ENCODE data around the gene OR2AG2. TPM values are rescaled to one million over a fixed set of nuclear protein-coding genes. Genes with fewer than 3 reads are reported as not detected.

Gene OR2AG2
- polyA plus RNA-seq, 2 donors, result 0.04 TPM; not detected in 1

- Histone ChIP-seq H3K9me3 (ENCODE audit: control insufficient read depth in 2 of 2, insufficient read depth in 1 of 2, low read depth in 1 of 2, low read length in 1 of 2) (no peaks in the 10 kb centered on the region), H3K4me1 (ENCODE audit: control insufficient read depth in 2 of 2, insufficient read depth in 2 of 2, low read length in 1 of 2) (no peaks in the 10 kb centered on the region), H3K27ac (ENCODE audit: low read depth in 2 of 2, low read length in 1 of 2) (no peak within 1 kb of the TSS), H3K27me3 (ENCODE audit: control insufficient read depth in 1 of 2, insufficient read depth in 2 of 2, low read length in 2 of 2) (no peaks in the 10 kb centered on the region), H3K4me3 (ENCODE audit: low read depth in 1 of 2, low read length in 2 of 2) (no peak within 1 kb of the TSS), H3K36me3 (ENCODE audit: control insufficient read depth in 2 of 2, insufficient read depth in 2 of 2, low read length in 1 of 2) (no peaks in the 10 kb centered on the region)
- WGBS, 2 donors, result 69 to 73% methylated on average over 2 of the region's 2 CpGs
These were observed 10.9 kb upstream of the OR2AG2 start, which contains the start of gene OR2AG1 for GRCh38 chr11:6782720-6783119. Gene OR2AG1, plus strand, starts transcription at chr11:6783020. Its CDS starts 2,018 bp downstream, at chr11:6785038.

- Histone ChIP-seq H3K4me1 (ENCODE audit: control insufficient read depth in 2 of 2, insufficient read depth in 2 of 2, low read length in 1 of 2) (no peaks in the 10 kb centered on the region), H3K27me3 (ENCODE audit: control insufficient read depth in 1 of 2, insufficient read depth in 2 of 2, low read length in 2 of 2) (no peaks in the 10 kb centered on the region), H3K4me3 (ENCODE audit: low read depth in 1 of 2, low read length in 2 of 2) (no peak overlapping the region), H3K9me3 (ENCODE audit: control insufficient read depth in 2 of 2, insufficient read depth in 1 of 2, low read depth in 1 of 2, low read length in 1 of 2) (no peaks in the 10 kb centered on the region), H3K36me3 (ENCODE audit: control insufficient read depth in 2 of 2, insufficient read depth in 2 of 2, low read length in 1 of 2) (no peaks in the 10 kb centered on the region), H3K27ac (ENCODE audit: low read depth in 2 of 2, low read length in 1 of 2) (no peak overlapping the region)
These were observed 9.1 kb upstream of the OR2AG2 start for GRCh38 chr11:6780829-6781228.

GRCh38 chr11:6778518-6778917 lies 6.7 kb upstream of the OR2AG2 start:
- no peaks in the 10 kb centered on the region for H3K27me3 ChIP-seq (ENCODE audit: control insufficient read depth in 1 of 2, insufficient read depth in 2 of 2, low read length in 2 of 2)
- no peaks in the 10 kb centered on the region for H3K9me3 ChIP-seq (ENCODE audit: control insufficient read depth in 2 of 2, insufficient read depth in 1 of 2, low read depth in 1 of 2, low read length in 1 of 2)
- H3K4me1 ChIP-seq (ENCODE audit: control insufficient read depth in 2 of 2, insufficient read depth in 2 of 2, low read length in 1 of 2), result no peaks in the 10 kb centered on the region
- H3K36me3 ChIP-seq (ENCODE audit: control insufficient read depth in 2 of 2, insufficient read depth in 2 of 2, low read length in 1 of 2), result no peaks in the 10 kb centered on the region
- no peak overlapping the region for H3K27ac ChIP-seq (ENCODE audit: low read depth in 2 of 2, low read length in 1 of 2)
- no peak overlapping the region for H3K4me3 ChIP-seq (ENCODE audit: low read depth in 1 of 2, low read length in 2 of 2)

- Histone ChIP-seq H3K36me3 (ENCODE audit: control insufficient read depth in 2 of 2, insufficient read depth in 2 of 2, low read length in 1 of 2) (no peaks in the 10 kb centered on the region), H3K4me1 (ENCODE audit: control insufficient read depth in 2 of 2, insufficient read depth in 2 of 2, low read length in 1 of 2) (no peaks in the 10 kb centered on the region), H3K27me3 (ENCODE audit: control insufficient read depth in 1 of 2, insufficient read depth in 2 of 2, low read length in 2 of 2) (no peaks in the 10 kb centered on the region), H3K9me3 (ENCODE audit: control insufficient read depth in 2 of 2, insufficient read depth in 1 of 2, low read depth in 1 of 2, low read length in 1 of 2) (no peaks in the 10 kb centered on the region), H3K27ac (ENCODE audit: low read depth in 2 of 2, low read length in 1 of 2) (no peak overlapping the region), H3K4me3 (ENCODE audit: low read depth in 1 of 2, low read length in 2 of 2) (no peak overlapping the region)
- 49 to 50% methylated on average over 2 of the region's 2 CpGs for WGBS, 2 donors
These were observed 14.3 kb downstream of the OR2AG2 start for GRCh38 chr11:6757373-6757967.

GRCh38 chr11:6755953-6756347 lies 15.8 kb downstream of the OR2AG2 start:
- no peak overlapping the region for H3K27ac ChIP-seq (ENCODE audit: low read depth in 2 of 2, low read length in 1 of 2)
- H3K9me3 ChIP-seq (ENCODE audit: control insufficient read depth in 2 of 2, insufficient read depth in 1 of 2, low read depth in 1 of 2, low read length in 1 of 2), result no peaks in the 10 kb centered on the region
- H3K27me3 ChIP-seq (ENCODE audit: control insufficient read depth in 1 of 2, insufficient read depth in 2 of 2, low read length in 2 of 2), result no peaks in the 10 kb centered on the region
- H3K4me3 ChIP-seq (ENCODE audit: low read depth in 1 of 2, low read length in 2 of 2), result no peak overlapping the region
- no peaks in the 10 kb centered on the region for H3K36me3 ChIP-seq (ENCODE audit: control insufficient read depth in 2 of 2, insufficient read depth in 2 of 2, low read length in 1 of 2)
- no peaks in the 10 kb centered on the region for H3K4me1 ChIP-seq (ENCODE audit: control insufficient read depth in 2 of 2, insufficient read depth in 2 of 2, low read length in 1 of 2)
- WGBS, 2 donors, result 54 to 63% methylated on average over 1 of the region's 1 CpG

- Histone ChIP-seq H3K27me3 (ENCODE audit: control insufficient read depth in 1 of 2, insufficient read depth in 2 of 2, low read length in 2 of 2) (no peaks in the 10 kb centered on the region), H3K9me3 (ENCODE audit: control insufficient read depth in 2 of 2, insufficient read depth in 1 of 2, low read depth in 1 of 2, low read length in 1 of 2) (no peaks in the 10 kb centered on the region), H3K4me1 (ENCODE audit: control insufficient read depth in 2 of 2, insufficient read depth in 2 of 2, low read length in 1 of 2) (no peaks in the 10 kb centered on the region), H3K36me3 (ENCODE audit: control insufficient read depth in 2 of 2, insufficient read depth in 2 of 2, low read length in 1 of 2) (no peaks in the 10 kb centered on the region), H3K4me3 (ENCODE audit: low read depth in 1 of 2, low read length in 2 of 2) (no peak overlapping the region), H3K27ac (ENCODE audit: low read depth in 2 of 2, low read length in 1 of 2) (no peak overlapping the region)
- WGBS, 2 donors, result 5% methylated on average over 5 of the region's 5 CpGs
These were observed 16.3 kb downstream of the OR2AG2 start for GRCh38 chr11:6755303-6755952.

- Histone ChIP-seq H3K4me3 (ENCODE audit: low read depth in 1 of 2, low read length in 2 of 2) (no peak overlapping the region), H3K27me3 (ENCODE audit: control insufficient read depth in 1 of 2, insufficient read depth in 2 of 2, low read length in 2 of 2) (no peaks in the 10 kb centered on the region), H3K27ac (ENCODE audit: low read depth in 2 of 2, low read length in 1 of 2) (no peak overlapping the region), H3K36me3 (ENCODE audit: control insufficient read depth in 2 of 2, insufficient read depth in 2 of 2, low read length in 1 of 2) (no peaks in the 10 kb centered on the region), H3K4me1 (ENCODE audit: control insufficient read depth in 2 of 2, insufficient read depth in 2 of 2, low read length in 1 of 2) (no peaks in the 10 kb centered on the region), H3K9me3 (ENCODE audit: control insufficient read depth in 2 of 2, insufficient read depth in 1 of 2, low read depth in 1 of 2, low read length in 1 of 2) (no peaks in the 10 kb centered on the region)
- 75 to 78% methylated on average over 3 of the region's 3 CpGs for WGBS, 2 donors
These were observed 24.6 kb downstream of the OR2AG2 start for GRCh38 chr11:6747097-6747668.

GRCh38 chr11:6746626-6747025 lies 25.1 kb downstream of the OR2AG2 start:
- Histone ChIP-seq H3K4me1 (ENCODE audit: control insufficient read depth in 2 of 2, insufficient read depth in 2 of 2, low read length in 1 of 2) (no peaks in the 10 kb centered on the region), H3K27me3 (ENCODE audit: control insufficient read depth in 1 of 2, insufficient read depth in 2 of 2, low read length in 2 of 2) (no peaks in the 10 kb centered on the region), H3K9me3 (ENCODE audit: control insufficient read depth in 2 of 2, insufficient read depth in 1 of 2, low read depth in 1 of 2, low read length in 1 of 2) (no peaks in the 10 kb centered on the region), H3K36me3 (ENCODE audit: control insufficient read depth in 2 of 2, insufficient read depth in 2 of 2, low read length in 1 of 2) (no peaks in the 10 kb centered on the region), H3K27ac (ENCODE audit: low read depth in 2 of 2, low read length in 1 of 2) (peak overlapping the region in 1 of 2 donors; percentile 64), H3K4me3 (ENCODE audit: low read depth in 1 of 2, low read length in 2 of 2) (no peak overlapping the region)
- WGBS, 2 donors, result 58 to 64% methylated on average over 1 of the region's 1 CpG

GRCh38 chr11:6746086-6746618 lies 25.6 kb downstream of the OR2AG2 start:
- H3K4me1 ChIP-seq (ENCODE audit: control insufficient read depth in 2 of 2, insufficient read depth in 2 of 2, low read length in 1 of 2), result no peaks in the 10 kb centered on the region
- H3K4me3 ChIP-seq (ENCODE audit: low read depth in 1 of 2, low read length in 2 of 2), result peak overlapping the region; percentile 17 to 18
- H3K9me3 ChIP-seq (ENCODE audit: control insufficient read depth in 2 of 2, insufficient read depth in 1 of 2, low read depth in 1 of 2, low read length in 1 of 2), result no peaks in the 10 kb centered on the region
- no peaks in the 10 kb centered on the region for H3K27me3 ChIP-seq (ENCODE audit: control insufficient read depth in 1 of 2, insufficient read depth in 2 of 2, low read length in 2 of 2)
- H3K36me3 ChIP-seq (ENCODE audit: control insufficient read depth in 2 of 2, insufficient read depth in 2 of 2, low read length in 1 of 2), result no peaks in the 10 kb centered on the region
- 41 to 43% methylated on average over 5 of the region's 5 CpGs for WGBS, 2 donors
- H3K27ac ChIP-seq (ENCODE audit: low read depth in 2 of 2, low read length in 1 of 2), result peak overlapping the region; percentile 52 to 64

Measured in esophagus (tissue), 2 donors.